GM18868 (cell line): Measurements from ENCODE around the gene POLG2.
"Not testable (repeated sequence)": the region's sequence is repeated elsewhere in the genome, so short reads cannot be mapped to it uniquely, and the experiment has no call there.

Experiments used
- ATAC-seq: cut with Tn5 transposase; IDR thresholded peaks from one replicate; pipeline ENCODE4 v1.9.1; 2021; ENCODE audit warnings: mild to moderate bottlenecking, moderate library complexity; ENCODE audit not compliant: unreplicated experiment

Gene POLG2

GRCh38 chr17:64443086-64443760 is 53.6 kb downstream of the POLG2 start:
- ATAC-seq = no peak

GRCh38 chr17:64442541-64442971 is 54.3 kb downstream of the POLG2 start:
- ATAC-seq = peak; percentile 38

GRCh38 chr17:64441772-64442540 is 54.9 kb downstream of the POLG2 start:
- ATAC-seq = peak; percentile 52

- no peak for ATAC-seq
Measured at GRCh38 chr17:64439956-64440355, 56.9 kb downstream of the POLG2 start.

- not testable (repeated sequence) for ATAC-seq
Measured at GRCh38 chr17:64439521-64439920, 57.3 kb downstream of the POLG2 start.

GRCh38 chr17:64437944-64438525 is 58.8 kb downstream of the POLG2 start:
- ATAC-seq = no peak

- ATAC-seq = no peak
Measured at GRCh38 chr17:64431534-64431933, 65.3 kb downstream of the POLG2 start.

- not testable (repeated sequence) for ATAC-seq
Measured at GRCh38 chr17:64430036-64430435, 66.8 kb downstream of the POLG2 start.

- no peak for ATAC-seq
Measured at GRCh38 chr17:64428406-64428805, 68.4 kb downstream of the POLG2 start.
